ENCODE results near the gene TAF11L13.
"Not testable (repeated sequence)": the region's sequence is repeated elsewhere in the genome, so short reads cannot be mapped to it uniquely, and the experiment has no call there.

The TAF11L13 gene

DNA sequence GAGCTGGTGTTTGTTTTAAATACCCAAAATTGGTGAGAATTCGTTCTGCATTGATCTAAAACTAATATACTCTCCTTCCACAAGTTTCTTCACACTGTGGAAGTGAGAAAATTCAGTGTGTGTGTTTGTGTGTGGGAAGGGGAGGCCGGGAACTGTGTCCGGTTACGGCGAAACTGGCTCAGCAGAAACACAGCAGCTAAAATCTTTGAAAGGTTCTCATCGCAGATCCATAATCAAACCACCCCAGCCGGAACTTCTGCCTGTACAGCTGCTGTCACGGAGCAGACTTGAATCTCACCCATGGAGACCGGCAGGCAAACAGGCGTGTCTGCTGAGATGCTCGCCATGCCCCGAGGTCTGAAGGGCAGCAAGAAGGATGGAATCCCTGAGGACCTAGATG, at the start of gene TAF11L13:
TSS of gene TAF11L13 (plus strand) at position 301 of the 400 bp plus-strand sequence.
- not testable (repeated sequence) for DNase-seq (ENCODE audit: low read depth in 3 of 3, low spot score in 1 of 3)

DNA sequence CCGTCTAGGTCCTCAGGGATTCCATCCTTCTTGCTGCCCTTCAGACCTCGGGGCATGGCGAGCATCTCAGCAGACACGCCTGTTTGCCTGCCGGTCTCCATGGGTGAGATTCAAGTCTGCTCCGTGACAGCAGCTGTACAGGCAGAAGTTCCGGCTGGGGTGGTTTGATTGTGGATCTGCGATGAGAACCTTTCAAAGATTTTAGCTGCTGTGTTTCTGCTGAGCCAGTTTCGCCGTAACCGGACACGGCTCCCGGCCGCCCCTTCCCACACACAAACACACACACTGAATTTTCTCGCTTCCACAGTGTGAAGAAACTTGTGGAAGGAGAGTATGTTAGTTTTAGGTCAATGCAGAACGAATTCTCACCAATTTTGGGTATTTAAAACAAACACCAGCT, 46.2 kb upstream of the TAF11L13 start, which contains the start of gene TAF11L7:
TSS of gene TAF11L7 (minus strand) at position 101 of the 400 bp plus-strand sequence.
- not testable (repeated sequence) for DNase-seq (ENCODE audit: low read depth in 3 of 3, low spot score in 1 of 3)

DNA sequence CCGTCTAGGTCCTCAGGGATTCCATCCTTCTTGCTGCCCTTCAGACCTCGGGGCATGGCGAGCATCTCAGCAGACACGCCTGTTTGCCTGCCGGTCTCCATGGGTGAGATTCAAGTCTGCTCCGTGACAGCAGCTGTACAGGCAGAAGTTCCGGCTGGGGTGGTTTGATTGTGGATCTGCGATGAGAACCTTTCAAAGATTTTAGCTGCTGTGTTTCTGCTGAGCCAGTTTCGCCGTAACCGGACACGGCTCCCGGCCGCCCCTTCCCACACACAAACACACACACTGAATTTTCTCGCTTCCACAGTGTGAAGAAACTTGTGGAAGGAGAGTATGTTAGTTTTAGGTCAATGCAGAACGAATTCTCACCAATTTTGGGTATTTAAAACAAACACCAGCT, 41.0 kb upstream of the TAF11L13 start, which contains the start of gene TAF11L8:
TSS of gene TAF11L8 (minus strand) at position 101 of the 400 bp plus-strand sequence.
- DNase-seq (ENCODE audit: low read depth in 3 of 3, low spot score in 1 of 3) = not testable (repeated sequence)

DNA sequence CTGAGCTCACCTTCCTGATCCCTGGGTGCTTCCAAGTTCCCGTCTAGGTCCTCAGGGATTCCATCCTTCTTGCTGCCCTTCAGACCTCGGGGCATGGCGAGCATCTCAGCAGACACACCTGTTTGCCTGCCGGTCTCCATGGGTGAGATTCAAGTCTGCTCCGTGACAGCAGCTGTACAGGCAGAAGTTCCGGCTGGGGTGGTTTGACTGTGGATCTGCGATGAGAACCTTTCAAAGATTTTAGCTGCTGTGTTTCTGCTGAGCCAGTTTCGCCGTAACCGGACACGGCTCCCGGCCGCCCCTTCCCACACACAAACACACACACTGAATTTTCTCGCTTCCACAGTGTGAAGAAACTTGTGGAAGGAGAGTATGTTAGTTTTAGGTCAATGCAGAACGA, 37.6 kb upstream of the TAF11L13 start, which contains the start of gene TAF11L9:
TSS of gene TAF11L9 (minus strand) at position 140 of the 400 bp plus-strand sequence.
- not testable (repeated sequence) for DNase-seq (ENCODE audit: low read depth in 3 of 3, low spot score in 1 of 3)

DNA sequence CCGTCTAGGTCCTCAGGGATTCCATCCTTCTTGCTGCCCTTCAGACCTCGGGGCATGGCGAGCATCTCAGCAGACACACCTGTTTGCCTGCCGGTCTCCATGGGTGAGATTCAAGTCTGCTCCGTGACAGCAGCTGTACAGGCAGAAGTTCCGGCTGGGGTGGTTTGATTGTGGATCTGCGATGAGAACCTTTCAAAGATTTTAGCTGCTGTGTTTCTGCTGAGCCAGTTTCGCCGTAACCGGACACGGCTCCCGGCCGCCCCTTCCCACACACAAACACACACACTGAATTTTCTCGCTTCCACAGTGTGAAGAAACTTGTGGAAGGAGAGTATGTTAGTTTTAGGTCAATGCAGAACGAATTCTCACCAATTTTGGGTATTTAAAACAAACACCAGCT, 34.2 kb upstream of the TAF11L13 start, which contains the start of gene TAF11L10:
TSS of gene TAF11L10 (minus strand) at position 101 of the 400 bp plus-strand sequence.
- DNase-seq (ENCODE audit: low read depth in 3 of 3, low spot score in 1 of 3) = not testable (repeated sequence)

DNA sequence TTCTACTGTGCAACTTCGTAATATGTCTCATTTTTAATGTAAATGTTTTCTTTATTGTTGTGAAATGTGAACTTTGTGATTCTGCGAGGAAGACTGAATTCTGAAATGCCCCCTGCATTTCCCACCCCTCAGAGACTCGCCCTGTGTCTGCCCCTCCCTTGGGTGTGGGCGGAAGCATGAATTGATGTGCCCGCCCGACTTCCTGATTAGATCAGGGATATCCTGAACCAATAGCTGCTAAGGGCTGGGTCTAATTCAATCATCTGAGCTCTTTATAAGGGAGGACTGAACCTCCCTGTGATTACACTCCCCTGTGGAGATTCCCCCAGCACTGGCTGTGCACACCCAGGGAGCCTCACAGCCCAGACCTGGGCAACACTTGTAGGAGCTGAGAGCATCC, 28.0 kb upstream of the TAF11L13 start, which contains the start of gene TAF11L11:
TSS of gene TAF11L11 (plus strand) at position 304 of the 400 bp plus-strand sequence.
- not testable (repeated sequence) for DNase-seq (ENCODE audit: low read depth in 3 of 3, low spot score in 1 of 3)

DNA sequence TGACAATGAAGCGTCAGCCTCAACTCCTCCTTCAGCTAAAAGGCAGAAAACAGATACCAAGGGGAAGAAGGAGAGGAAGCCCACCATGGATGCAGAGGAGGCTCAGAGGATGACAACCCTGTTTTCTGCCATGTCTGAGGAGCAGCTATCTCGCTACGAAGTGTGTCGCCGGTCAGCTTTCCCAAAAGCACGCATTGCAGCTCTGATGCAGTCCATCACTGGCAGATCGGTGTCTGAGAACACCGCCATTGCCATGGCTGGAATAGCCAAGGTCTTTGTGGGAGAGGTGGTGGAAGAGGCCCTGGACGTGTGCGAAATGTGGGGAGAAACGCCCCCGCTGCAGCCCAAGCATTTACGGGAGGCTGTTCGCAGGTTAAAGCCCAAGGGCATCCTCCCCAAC, 26.9 kb upstream of the TAF11L13 start:
- DNase-seq (ENCODE audit: low read depth in 3 of 3, low spot score in 1 of 3) = no peak

DNA sequence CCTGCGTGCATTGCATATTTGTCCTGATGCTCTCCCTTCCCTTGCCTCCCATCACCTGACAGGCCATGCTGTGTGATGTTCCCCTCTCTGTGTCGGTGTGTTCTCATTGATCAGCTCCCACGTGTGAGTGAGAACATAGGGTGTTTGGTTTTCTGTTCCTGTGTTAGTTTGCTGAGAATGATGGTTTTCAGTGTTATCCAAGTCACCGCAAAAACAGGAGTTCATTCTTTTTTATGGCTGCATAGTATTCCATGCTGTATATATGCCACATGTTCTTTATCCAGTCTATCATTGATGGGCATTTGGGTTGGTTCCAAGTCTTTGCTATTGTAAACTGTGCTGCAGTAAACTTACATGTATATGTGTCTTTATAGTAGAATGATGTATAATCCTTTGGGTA, 24.4 kb upstream of the TAF11L13 start:
- DNase-seq (ENCODE audit: low read depth in 3 of 3, low spot score in 1 of 3) = not testable (repeated sequence)

DNA sequence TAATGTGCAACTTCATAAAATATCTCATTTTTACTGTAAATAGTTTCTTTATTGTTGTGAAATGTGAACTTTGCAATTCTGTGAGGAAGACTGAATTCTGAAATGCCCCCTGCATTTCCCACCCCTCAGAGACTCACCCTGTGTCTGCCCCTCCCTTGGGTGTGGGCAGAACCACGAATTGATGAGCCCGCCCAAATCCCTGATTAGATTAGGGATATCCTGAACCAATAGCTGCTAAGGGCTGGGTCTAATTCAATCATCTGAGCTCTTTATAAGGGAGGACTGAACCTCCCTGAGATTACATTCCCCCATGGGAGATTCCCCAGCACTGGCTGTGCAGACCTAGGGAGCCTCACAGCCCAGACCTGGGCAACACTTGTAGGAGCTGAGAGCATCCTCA, 21.8 kb upstream of the TAF11L13 start, which contains the start of gene TAF11L12:
TSS of gene TAF11L12 (plus strand) at position 301 of the 400 bp plus-strand sequence.
- DNase-seq (ENCODE audit: low read depth in 3 of 3, low spot score in 1 of 3) = not testable (repeated sequence)

DNA sequence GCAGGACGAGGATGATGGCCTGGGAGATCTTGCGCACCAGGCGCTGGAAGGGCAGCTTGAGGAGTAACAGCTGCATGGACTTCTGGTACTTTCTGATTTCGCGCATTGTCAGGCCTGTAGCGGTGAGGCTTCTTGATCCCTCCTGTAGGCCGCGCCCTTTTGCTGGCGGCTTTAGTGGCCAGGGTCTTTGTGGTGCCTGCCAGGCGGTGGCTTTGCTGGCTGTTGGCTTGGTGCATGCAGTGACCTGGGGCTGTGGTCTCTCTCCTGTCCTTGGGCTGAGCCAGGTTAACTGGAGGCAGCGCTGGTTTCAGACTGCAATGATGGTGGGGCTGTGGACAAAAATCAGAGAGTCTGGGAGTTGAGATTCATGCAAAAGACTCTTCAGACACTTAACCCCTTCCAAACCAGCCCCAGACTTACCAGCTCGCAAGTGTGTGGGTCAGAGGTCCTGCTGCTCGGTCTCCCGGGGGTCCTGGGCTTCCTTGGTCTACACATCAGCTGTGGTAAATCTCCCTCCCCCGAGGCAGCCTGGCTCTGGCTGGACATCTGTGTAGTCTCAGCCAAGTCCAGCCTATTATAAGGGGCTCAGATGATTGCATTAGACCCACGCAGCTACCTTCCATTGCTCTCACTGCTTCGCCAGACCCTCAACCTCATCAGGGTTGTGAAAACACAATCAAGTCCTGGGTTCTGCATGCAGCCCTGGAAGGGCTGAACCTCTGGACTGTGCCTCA, 16.8 kb upstream of the TAF11L13 start:
- no peak for DNase-seq (ENCODE audit: low read depth in 3 of 3, low spot score in 1 of 3)

DNA sequence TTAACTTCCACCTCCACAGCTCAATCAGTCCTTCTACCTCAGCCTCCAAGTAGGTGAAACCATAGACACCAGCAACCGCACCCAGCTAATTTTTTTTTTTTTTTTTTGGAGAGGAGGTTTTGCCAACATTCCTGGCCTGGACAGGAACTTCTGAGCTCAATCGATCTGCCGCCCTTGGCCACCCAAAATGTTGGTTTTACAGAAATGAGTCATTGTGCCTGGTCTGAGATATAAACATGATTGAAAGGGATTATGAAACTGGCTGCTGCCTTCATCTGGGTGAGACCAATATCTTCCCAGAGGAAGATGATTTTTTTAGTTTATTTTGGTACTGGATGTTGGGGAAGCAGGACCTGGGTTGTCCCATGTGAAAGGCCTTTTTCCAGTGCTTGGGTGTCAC, 12.5 kb upstream of the TAF11L13 start:
- DNase-seq (ENCODE audit: low read depth in 3 of 3, low spot score in 1 of 3) = no peak

DNA sequence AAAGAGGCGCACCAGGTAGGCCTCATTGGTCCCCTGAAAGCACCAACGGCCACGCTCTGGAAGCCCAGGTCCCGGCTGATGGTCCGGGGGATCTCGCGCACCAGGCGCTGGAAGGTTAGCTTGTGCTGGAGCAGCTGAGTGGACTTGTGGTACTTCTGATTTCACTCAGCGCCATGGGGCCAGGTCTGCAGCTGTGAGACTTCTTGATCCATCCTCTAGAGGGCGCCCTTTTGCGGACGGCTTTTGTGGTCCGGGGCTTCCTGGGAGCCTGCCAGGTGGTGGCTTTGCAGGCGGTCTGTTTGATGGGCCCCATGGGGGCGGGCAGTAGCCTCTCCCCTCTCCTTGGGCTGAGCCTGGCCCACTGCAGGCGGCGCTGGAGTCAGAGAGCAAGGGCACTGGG, 11.3 kb upstream of the TAF11L13 start:
- no peak for DNase-seq (ENCODE audit: low read depth in 3 of 3, low spot score in 1 of 3)

DNA sequence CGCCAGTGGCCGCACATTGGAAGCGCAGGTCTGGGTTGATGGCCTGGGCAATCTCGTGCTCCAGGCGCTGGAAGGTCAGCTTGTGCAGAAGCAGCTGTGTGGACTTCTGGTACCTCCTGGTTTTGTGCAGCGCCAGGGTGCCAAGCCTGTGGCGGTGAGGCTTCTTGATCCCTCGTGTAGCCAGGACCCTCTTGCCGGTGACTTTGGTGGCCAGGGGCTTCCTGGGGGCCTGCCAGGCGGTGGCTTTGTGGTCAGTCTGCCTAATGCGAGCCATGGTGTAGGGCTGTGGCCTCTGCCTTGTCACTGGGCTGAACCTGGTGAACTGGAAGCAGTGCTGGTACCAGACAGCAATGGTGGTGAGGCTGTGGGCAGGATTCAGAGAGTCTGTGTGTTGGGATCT, 6.2 kb upstream of the TAF11L13 start:
- DNase-seq (ENCODE audit: low read depth in 3 of 3, low spot score in 1 of 3) = no peak

DNA sequence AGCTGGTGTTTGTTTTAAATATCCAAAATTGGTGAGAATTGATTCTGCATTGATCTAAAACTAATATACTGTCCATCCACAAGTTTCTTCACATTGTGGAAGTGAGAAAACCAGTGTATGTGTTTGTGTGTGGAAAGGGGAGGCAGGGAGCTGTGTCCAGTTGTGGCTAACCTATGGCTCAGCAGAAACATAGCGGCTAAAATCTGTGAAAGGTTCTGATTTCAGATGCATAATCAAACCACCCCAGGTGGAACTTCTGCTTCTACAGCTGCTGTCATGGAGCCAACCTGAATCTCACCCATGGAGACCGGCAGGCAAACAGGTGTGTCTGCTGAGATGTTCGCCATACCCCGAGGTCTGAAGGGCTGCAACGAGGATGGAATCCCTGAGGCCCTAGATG, 2.3 kb downstream of the TAF11L13 start, which contains the start of gene TAF11L14:
TSS of gene TAF11L14 (plus strand) at position 301 of the 400 bp plus-strand sequence.
- DNase-seq (ENCODE audit: low read depth in 3 of 3, low spot score in 1 of 3) = no peak

DNA sequence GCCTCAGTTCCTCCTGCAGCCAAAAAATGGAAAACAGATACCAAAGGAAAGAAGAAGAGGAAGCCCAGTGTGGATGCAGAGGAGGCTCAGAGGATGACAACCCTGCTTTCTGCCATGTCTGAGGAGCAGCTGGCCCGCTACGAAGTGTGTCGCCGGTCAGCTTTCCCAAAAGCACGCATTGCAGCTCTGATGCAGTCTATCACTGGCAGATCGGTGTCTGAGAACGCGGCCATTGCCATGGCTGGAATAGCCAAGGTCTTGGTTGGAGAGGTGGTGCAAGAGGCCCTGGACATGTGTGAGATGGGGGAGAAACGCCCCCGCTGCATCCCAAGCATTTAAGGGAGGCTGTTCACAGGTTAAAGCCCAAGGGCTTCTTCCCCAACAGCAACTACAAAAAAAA, 17.3 kb downstream of the TAF11L13 start:
- DNase-seq (ENCODE audit: low read depth in 3 of 3, low spot score in 1 of 3) = not testable (repeated sequence)

DNA sequence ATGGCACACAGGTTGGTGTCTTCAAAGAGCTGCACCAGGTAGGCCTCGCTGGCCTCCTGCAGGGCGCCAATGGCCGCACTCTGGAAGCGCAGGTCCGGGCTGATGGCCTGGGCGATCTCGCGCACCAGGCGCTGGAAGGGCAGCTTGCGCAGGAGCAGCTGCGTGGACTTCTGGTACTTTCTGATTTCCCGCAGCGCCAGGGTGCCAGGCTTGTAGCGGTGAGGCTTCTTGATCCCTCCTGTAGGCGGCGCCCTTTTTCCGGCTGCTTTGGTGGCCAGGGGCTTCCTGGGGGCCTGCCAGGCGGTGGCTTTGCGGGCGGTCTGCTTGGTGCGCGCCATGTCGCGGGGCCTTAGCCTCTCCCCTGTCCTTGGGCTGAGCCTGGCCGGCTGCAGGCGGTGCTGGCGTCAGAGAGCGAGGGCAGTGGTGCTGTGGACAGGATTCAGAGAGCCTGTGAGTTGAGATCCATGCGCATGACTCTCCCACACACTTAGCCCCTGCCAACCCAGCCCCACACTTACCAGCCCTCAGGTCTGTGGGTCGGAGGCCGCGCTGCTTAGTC, 23.4 kb downstream of the TAF11L13 start:
- not testable (repeated sequence) for DNase-seq (ENCODE audit: low read depth in 3 of 3, low spot score in 1 of 3)

DNA sequence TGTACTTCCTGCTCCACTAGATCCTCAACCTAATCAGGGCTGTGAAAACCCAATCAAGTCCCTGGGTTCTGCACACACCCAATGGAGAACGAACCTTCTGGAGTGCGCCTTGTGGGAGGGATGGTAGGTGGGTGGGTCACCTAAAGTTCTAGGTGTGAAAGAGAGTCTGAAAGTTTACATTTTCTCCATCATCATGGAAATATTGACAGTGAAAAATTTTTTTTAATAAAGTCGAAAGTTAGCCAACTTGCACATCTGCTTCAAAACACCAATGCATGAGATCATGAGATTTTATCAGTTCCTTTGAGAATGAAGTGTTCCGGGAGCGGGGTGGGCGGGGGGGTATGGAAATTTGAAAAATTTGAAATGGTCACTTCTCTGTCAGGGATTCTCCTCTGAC, 24.0 kb downstream of the TAF11L13 start:
- DNase-seq (ENCODE audit: low read depth in 3 of 3, low spot score in 1 of 3) = no peak

DNA sequence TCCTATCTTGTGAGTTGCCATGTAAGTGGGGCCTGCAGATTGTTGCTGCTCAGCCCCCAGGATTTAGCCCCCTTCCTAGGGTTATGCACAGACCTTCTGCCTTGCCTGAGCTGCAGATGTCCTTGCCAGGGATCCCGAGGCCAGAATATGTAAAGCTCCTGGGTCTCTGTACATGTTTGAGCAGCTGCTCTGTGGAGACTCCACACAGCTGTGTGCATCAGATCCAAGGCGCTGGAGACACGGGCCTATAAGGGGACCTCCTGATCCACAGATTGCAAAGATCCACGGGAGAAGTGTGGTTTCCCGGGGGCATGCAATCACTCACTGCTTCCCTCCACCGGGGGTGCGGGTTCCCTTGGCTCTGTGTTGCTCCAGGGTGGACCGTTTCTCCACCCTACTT, 31.3 kb downstream of the TAF11L13 start:
- DNase-seq (ENCODE audit: low read depth in 3 of 3, low spot score in 1 of 3) = no peak

DNA sequence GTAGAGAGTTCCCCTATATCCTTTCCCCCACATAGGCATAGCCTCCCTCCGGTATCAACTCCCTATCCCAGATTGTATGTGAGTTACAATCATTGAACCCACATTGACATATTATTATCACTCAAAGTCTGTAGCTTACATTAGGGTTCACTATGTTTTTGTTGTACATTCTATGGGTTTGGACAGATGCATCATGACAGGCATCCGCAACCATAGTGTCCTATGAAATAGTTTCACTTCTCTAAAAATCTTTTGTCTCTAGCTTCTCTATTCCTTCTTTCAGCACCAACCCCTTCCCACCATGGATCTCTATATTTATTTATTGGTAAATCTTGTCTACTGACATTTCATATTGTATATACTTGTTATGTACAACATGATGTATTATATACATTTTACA, 33.9 kb downstream of the TAF11L13 start:
- DNase-seq (ENCODE audit: low read depth in 3 of 3, low spot score in 1 of 3) = no peak

DNA sequence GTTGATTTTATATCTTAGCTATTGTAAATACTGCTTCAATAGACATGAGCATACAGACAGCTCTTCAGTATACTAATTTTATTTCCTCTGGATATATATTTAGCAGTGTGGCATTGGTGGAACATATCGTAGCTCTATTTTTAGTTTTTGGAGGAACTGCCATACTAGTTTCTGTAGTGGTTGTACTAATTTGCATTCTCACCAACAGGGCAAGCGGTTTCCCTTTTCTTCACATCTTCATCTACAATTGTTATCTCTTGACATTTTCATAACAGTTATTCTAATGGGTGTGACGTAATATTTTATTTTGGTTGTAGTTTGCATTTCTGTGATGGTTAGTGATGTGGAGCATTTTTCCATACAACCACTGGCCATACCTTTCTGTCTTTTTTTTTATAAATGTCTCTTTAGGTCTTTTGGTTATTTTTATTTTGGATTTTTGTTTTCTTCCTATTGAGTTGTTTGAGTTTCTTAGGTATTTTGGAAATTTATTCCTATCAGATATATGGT, 34.9 kb downstream of the TAF11L13 start:
- DNase-seq (ENCODE audit: low read depth in 3 of 3, low spot score in 1 of 3) = no peak

DNA sequence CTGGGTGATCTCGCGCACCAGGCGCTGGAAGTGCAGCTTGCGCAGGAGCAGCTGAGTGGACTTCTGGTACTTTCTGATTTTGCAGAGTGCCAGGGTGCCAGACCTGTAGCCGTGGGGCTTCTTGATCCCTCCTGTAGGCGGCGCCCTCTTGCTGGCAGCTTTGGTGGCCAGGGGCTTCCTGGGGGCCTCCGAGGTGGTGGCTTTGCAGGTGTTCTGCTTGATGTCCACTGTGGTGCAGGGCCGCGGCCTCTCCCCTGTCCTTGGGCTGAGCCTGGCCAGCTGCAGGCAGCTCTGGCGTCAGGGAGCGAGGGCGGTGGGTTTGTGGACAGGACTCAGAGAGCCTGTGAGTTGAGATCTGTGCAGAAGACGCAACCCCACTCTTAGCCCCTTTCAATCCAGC, 38.5 kb downstream of the TAF11L13 start:
- DNase-seq (ENCODE audit: low read depth in 3 of 3, low spot score in 1 of 3) = no peak

Data from stimulated activated CD4-positive, alpha-beta T cell treated with anti-CD3 and anti-CD28 coated beads, TNF-alpha, amount 100 ng/mL, for 1 hour (primary cell).